Measurements from ENCODE around the gene MAU2.
"Not testable (repeated sequence)": the region's sequence is repeated elsewhere in the genome, so short reads cannot be mapped to it uniquely, and the experiment has no call there.

MAU2 gene

GRCh38 chr19:19388568-19389555, 68.2 kb downstream of the MAU2 start:
- no peaks in the 10 kb centered on the region for H3K36me3 ChIP-seq (ENCODE audit: control insufficient read depth in 2 of 2, insufficient read depth in 2 of 2, low read length in 2 of 2)
- peak overlapping the region in 1 of 2 donors; percentile 15 for H3K4me3 ChIP-seq (ENCODE audit: low read length in 2 of 2)
- no peaks in the 10 kb centered on the region for H3K27me3 ChIP-seq (ENCODE audit: control insufficient read depth in 2 of 2, insufficient read depth in 2 of 2, low read length in 2 of 2)
- H3K9me3 ChIP-seq (ENCODE audit: control insufficient read depth in 2 of 2, low read length in 2 of 2): no peaks in the 10 kb centered on the region
- H3K27ac ChIP-seq (ENCODE audit: low read depth in 2 of 2, low read length in 2 of 2): no peak overlapping the region
- H3K4me1 ChIP-seq (ENCODE audit: control insufficient read depth in 2 of 2, insufficient read depth in 2 of 2, low read length in 2 of 2): peaks cover 25 to 27% of the 10 kb centered on the region in 2 donors
- H3K9ac ChIP-seq (ENCODE audit: low read depth in 1 of 2, low read length in 2 of 2): no peak overlapping the region

GRCh38 chr19:19389683-19390082, 69.1 kb downstream of the MAU2 start:
- not testable (repeated sequence) for H3K27me3 ChIP-seq (ENCODE audit: control insufficient read depth in 2 of 2, insufficient read depth in 2 of 2, low read length in 2 of 2); H3K27ac ChIP-seq (ENCODE audit: low read depth in 2 of 2, low read length in 2 of 2); H3K4me3 ChIP-seq (ENCODE audit: low read length in 2 of 2); H3K9ac ChIP-seq (ENCODE audit: low read depth in 1 of 2, low read length in 2 of 2); H3K36me3 ChIP-seq (ENCODE audit: control insufficient read depth in 2 of 2, insufficient read depth in 2 of 2, low read length in 2 of 2); H3K9me3 ChIP-seq (ENCODE audit: control insufficient read depth in 2 of 2, low read length in 2 of 2)
- peaks cover 24 to 30% of the 10 kb centered on the region in 2 donors for H3K4me1 ChIP-seq (ENCODE audit: control insufficient read depth in 2 of 2, insufficient read depth in 2 of 2, low read length in 2 of 2)

- H3K27me3 ChIP-seq (ENCODE audit: control insufficient read depth in 2 of 2, insufficient read depth in 2 of 2, low read length in 2 of 2); H3K36me3 ChIP-seq (ENCODE audit: control insufficient read depth in 2 of 2, insufficient read depth in 2 of 2, low read length in 2 of 2); H3K27ac ChIP-seq (ENCODE audit: low read depth in 2 of 2, low read length in 2 of 2); H3K9me3 ChIP-seq (ENCODE audit: control insufficient read depth in 2 of 2, low read length in 2 of 2); H3K4me3 ChIP-seq (ENCODE audit: low read length in 2 of 2); H3K9ac ChIP-seq (ENCODE audit: low read depth in 1 of 2, low read length in 2 of 2): not testable (repeated sequence)
- peaks cover 8 to 14% of the 10 kb centered on the region in 2 donors for H3K4me1 ChIP-seq (ENCODE audit: control insufficient read depth in 2 of 2, insufficient read depth in 2 of 2, low read length in 2 of 2)
Measured at GRCh38 chr19:19394333-19394732, 73.7 kb downstream of the MAU2 start.

- Histone ChIP-seq H3K4me3 (ENCODE audit: low read length in 2 of 2) (no peak overlapping the region), H3K36me3 (ENCODE audit: control insufficient read depth in 2 of 2, insufficient read depth in 2 of 2, low read length in 2 of 2) (no peaks in the 10 kb centered on the region), H3K27me3 (ENCODE audit: control insufficient read depth in 2 of 2, insufficient read depth in 2 of 2, low read length in 2 of 2) (no peaks in the 10 kb centered on the region), H3K27ac (ENCODE audit: low read depth in 2 of 2, low read length in 2 of 2) (no peak overlapping the region), H3K9me3 (ENCODE audit: control insufficient read depth in 2 of 2, low read length in 2 of 2) (no peaks in the 10 kb centered on the region), H3K4me1 (ENCODE audit: control insufficient read depth in 2 of 2, insufficient read depth in 2 of 2, low read length in 2 of 2) (peaks cover 2 to 5% of the 10 kb centered on the region in 2 donors), H3K9ac (ENCODE audit: low read depth in 1 of 2, low read length in 2 of 2) (no peak overlapping the region)
Measured at GRCh38 chr19:19399733-19400433, 79.3 kb downstream of the MAU2 start.

GRCh38 chr19:19402656-19403372, 82.2 kb downstream of the MAU2 start:
- no peaks in the 10 kb centered on the region for H3K9me3 ChIP-seq (ENCODE audit: control insufficient read depth in 2 of 2, low read length in 2 of 2)
- H3K9ac ChIP-seq (ENCODE audit: low read depth in 1 of 2, low read length in 2 of 2): no peak overlapping the region
- H3K36me3 ChIP-seq (ENCODE audit: control insufficient read depth in 2 of 2, insufficient read depth in 2 of 2, low read length in 2 of 2): no peaks in the 10 kb centered on the region
- H3K27me3 ChIP-seq (ENCODE audit: control insufficient read depth in 2 of 2, insufficient read depth in 2 of 2, low read length in 2 of 2): no peaks in the 10 kb centered on the region
- H3K27ac ChIP-seq (ENCODE audit: low read depth in 2 of 2, low read length in 2 of 2): no peak overlapping the region
- no peak overlapping the region for H3K4me3 ChIP-seq (ENCODE audit: low read length in 2 of 2)
- peaks cover 9 to 18% of the 10 kb centered on the region in 2 donors for H3K4me1 ChIP-seq (ENCODE audit: control insufficient read depth in 2 of 2, insufficient read depth in 2 of 2, low read length in 2 of 2)

GRCh38 chr19:19403373-19403901, 82.8 kb downstream of the MAU2 start:
- H3K27me3 ChIP-seq (ENCODE audit: control insufficient read depth in 2 of 2, insufficient read depth in 2 of 2, low read length in 2 of 2): no peaks in the 10 kb centered on the region
- no peaks in the 10 kb centered on the region for H3K36me3 ChIP-seq (ENCODE audit: control insufficient read depth in 2 of 2, insufficient read depth in 2 of 2, low read length in 2 of 2)
- no peaks in the 10 kb centered on the region for H3K9me3 ChIP-seq (ENCODE audit: control insufficient read depth in 2 of 2, low read length in 2 of 2)
- H3K4me3 ChIP-seq (ENCODE audit: low read length in 2 of 2): no peak overlapping the region
- peaks cover 11 to 18% of the 10 kb centered on the region in 2 donors for H3K4me1 ChIP-seq (ENCODE audit: control insufficient read depth in 2 of 2, insufficient read depth in 2 of 2, low read length in 2 of 2)
- no peak overlapping the region for H3K9ac ChIP-seq (ENCODE audit: low read depth in 1 of 2, low read length in 2 of 2)
- H3K27ac ChIP-seq (ENCODE audit: low read depth in 2 of 2, low read length in 2 of 2): no peak overlapping the region

GRCh38 chr19:19404879-19405860, 84.5 kb downstream of the MAU2 start, which contains the start of gene GATAD2A:
GATAD2A (plus strand) TSS chr19:19405675; CDS start chr19:19465346, 59,671 bp downstream.
- peak within 1 kb of the TSS; percentile 71 to 83 for H3K4me3 ChIP-seq (ENCODE audit: low read length in 2 of 2)
- H3K36me3 ChIP-seq (ENCODE audit: control insufficient read depth in 2 of 2, insufficient read depth in 2 of 2, low read length in 2 of 2): no peaks in the 10 kb centered on the region
- H3K9ac ChIP-seq (ENCODE audit: low read depth in 1 of 2, low read length in 2 of 2): peak within 1 kb of the TSS; percentile 77 to 81
- peak within 1 kb of the TSS; percentile 87 to 91 for H3K27ac ChIP-seq (ENCODE audit: low read depth in 2 of 2, low read length in 2 of 2)
- no peaks in the 10 kb centered on the region for H3K9me3 ChIP-seq (ENCODE audit: control insufficient read depth in 2 of 2, low read length in 2 of 2)
- H3K4me1 ChIP-seq (ENCODE audit: control insufficient read depth in 2 of 2, insufficient read depth in 2 of 2, low read length in 2 of 2): peaks cover 18 to 22% of the 10 kb centered on the region in 2 donors
- no peaks in the 10 kb centered on the region for H3K27me3 ChIP-seq (ENCODE audit: control insufficient read depth in 2 of 2, insufficient read depth in 2 of 2, low read length in 2 of 2)

GRCh38 chr19:19405971-19406877, 85.6 kb downstream of the MAU2 start:
- Histone ChIP-seq H3K27ac (ENCODE audit: low read depth in 2 of 2, low read length in 2 of 2) (peak overlapping the region; percentile 87 to 91), H3K36me3 (ENCODE audit: control insufficient read depth in 2 of 2, insufficient read depth in 2 of 2, low read length in 2 of 2) (no peaks in the 10 kb centered on the region), H3K9me3 (ENCODE audit: control insufficient read depth in 2 of 2, low read length in 2 of 2) (no peaks in the 10 kb centered on the region), H3K4me3 (ENCODE audit: low read length in 2 of 2) (peak overlapping the region; percentile 71 to 83), H3K9ac (ENCODE audit: low read depth in 1 of 2, low read length in 2 of 2) (peak overlapping the region; percentile 77 to 81), H3K27me3 (ENCODE audit: control insufficient read depth in 2 of 2, insufficient read depth in 2 of 2, low read length in 2 of 2) (no peaks in the 10 kb centered on the region), H3K4me1 (ENCODE audit: control insufficient read depth in 2 of 2, insufficient read depth in 2 of 2, low read length in 2 of 2) (peaks cover 22% of the 10 kb centered on the region in 2 donors)

Data from mucosa of rectum (tissue), 2 donors.